Thoracic aorta (tissue), 2 donors: Measurements from ENCODE around the gene ARHGAP10. TPM values are rescaled to one million over a fixed set of nuclear protein-coding genes. Genes with fewer than 3 reads are reported as not detected.
A peak's percentile ranks its signal among the peaks of the same experiment; 100 is the strongest.
"Not testable (repeated sequence)": the region's sequence is repeated elsewhere in the genome, so short reads cannot be mapped to it uniquely, and the experiment has no call there.

Experiments used
- ATAC-seq: fragments of 150-250 bp; one replicate; pipeline ENCODE4 v1.8.0; 2017; ENCODE audit warnings: low read depth; ENCODE audit not compliant: insufficient number of reproducible peaks, low FRiP score
- DNase-seq: peaks from one replicate; pipeline ENCODE4 v3.0.0-alpha.2; 2020; ENCODE audit warnings: low spot score
- H3K27ac ChIP-seq, 2 donors: fragments of 200-600 bp; sonication (generic); 1 replicate in 1 of 2; 2 replicates in 1 of 2; pipeline ENCODE4 v1.5.1; 2016; ENCODE audit warnings: mild to moderate bottlenecking in 2 of 2, moderate library complexity in 2 of 2
- H3K27me3 ChIP-seq: fragments of 200-600 bp; sonication (generic); replicated peaks from 2 replicates; pipeline ENCODE4 v1.6.0; 2016; ENCODE audit warnings: mild to moderate bottlenecking; ENCODE audit not compliant: insufficient read depth
- H3K36me3 ChIP-seq: fragments of 200-600 bp; sonication (generic); one replicate; pipeline ENCODE4 v1.5.1; 2016
- H3K4me1 ChIP-seq, 2 donors: fragments of 200-600 bp; sonication (generic); 1 replicate in 1 of 2; 2 replicates in 1 of 2; pipeline versions ENCODE4 v1.5.1 to v1.6.0; 2016; ENCODE audit warnings: low read depth in 2 of 2, mild to moderate bottlenecking in 1 of 2; ENCODE audit not compliant: control insufficient read depth in 1 of 2
- H3K4me3 ChIP-seq: fragments of 200-600 bp; sonication (generic); 2 replicates; pipeline ENCODE4 v1.5.1; 2016; ENCODE audit warnings: mild to moderate bottlenecking
- H3K9me3 ChIP-seq: fragments of 200-600 bp; sonication (generic); 2 replicates; pipeline ENCODE4 v1.5.1; 2016
- CTCF ChIP-seq: fragments of 200-600 bp; sonication (generic); IDR thresholded peaks from one replicate; pipeline ENCODE4 v1.5.1; 2019; ENCODE audit warnings: antibody characterized with exemption
- total RNA-seq, 2 donors: library from RNA; depleted of rRNA; stranded (reverse); fragments of >200 nt; gene quantifications; one replicate each; pipeline versions ENCODE4 v1.1.0 to v1.2.3, GENCODE V29; 2016

Gene ARHGAP10
- total RNA-seq, 2 donors from 2014 or later: 195 to 211 TPM

GRCh38 chr4:147793569-147794313, 61.9 kb downstream of the ARHGAP10 start:
- no peak for TF ChIP-seq CTCF
- no peak overlapping the region for H3K4me3 ChIP-seq
- ATAC-seq (no peak), DNase-seq (no peak)
- H3K9me3 ChIP-seq: no peaks in the 10 kb centered on the region
- H3K36me3 ChIP-seq: no peaks in the 10 kb centered on the region
- no peak overlapping the region for H3K27ac ChIP-seq
- no peaks in the 10 kb centered on the region for H3K27me3 ChIP-seq
- H3K4me1 ChIP-seq: peaks cover 29 to 55% of the 10 kb centered on the region in 2 donors

DNA sequence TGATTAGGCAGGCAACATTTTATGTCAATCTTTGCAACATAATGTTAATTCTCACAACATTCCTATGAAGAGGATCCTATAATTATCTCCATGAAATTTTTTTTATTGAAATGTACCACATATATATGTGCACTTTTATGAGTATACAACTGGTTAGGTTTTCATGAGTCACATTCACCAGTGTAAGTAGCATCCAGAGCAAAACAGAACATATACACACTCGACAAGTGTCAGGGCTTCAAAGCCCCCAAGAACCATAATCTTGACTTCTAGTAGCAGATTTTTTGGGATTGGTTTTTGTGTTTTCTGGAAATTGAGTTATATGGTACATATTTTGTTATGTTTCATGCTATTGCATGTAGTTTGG, 62.4 kb downstream of the ARHGAP10 start:
- Histone ChIP-seq H3K27ac (no peak overlapping the region), H3K4me1 (peaks cover 29 to 55% of the 10 kb centered on the region in 2 donors), H3K9me3 (no peaks in the 10 kb centered on the region), H3K4me3 (no peak overlapping the region), H3K27me3 (no peaks in the 10 kb centered on the region), H3K36me3 (no peaks in the 10 kb centered on the region)
- DNase-seq (no peak), ATAC-seq (no peak)
- TF ChIP-seq CTCF: no peak

DNA sequence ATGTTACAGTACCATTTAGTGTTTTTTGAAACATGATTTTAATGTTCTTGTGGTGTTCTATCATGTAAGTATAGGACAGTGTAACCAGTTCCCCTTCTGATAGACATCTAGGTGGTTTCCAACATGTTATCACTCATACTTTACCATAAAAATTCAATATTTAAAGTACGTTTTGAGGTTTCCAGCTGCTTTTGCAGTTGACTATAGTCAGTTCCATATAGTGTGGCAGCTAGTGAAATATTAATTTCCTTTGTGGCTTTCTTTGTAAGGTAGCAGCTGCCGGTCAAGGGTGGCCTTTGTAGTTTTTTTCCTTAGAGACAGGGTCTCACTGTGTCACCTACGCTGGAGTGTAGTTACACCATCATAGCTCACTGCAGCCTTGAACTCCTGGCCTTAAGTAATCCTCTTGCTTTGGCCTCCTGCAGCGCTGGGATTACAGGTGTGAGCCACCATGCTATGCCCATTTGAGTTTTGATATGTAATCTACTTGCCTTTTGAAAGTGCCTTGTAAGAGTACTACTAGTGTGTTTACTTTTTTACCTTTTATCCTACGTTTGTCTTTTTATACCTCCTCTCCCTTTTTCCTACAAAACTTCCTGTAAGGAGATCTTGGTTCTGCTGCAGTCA, 63.0 kb downstream of the ARHGAP10 start:
- H3K4me1 ChIP-seq: peaks cover 31 to 55% of the 10 kb centered on the region in 2 donors
- no peak overlapping the region for H3K27ac ChIP-seq

GRCh38 chr4:147799057-147799456, 67.2 kb downstream of the ARHGAP10 start:
- not testable (repeated sequence) for H3K27ac ChIP-seq

More for the DNA sequence above, 63.0 kb downstream of the ARHGAP10 start:
- H3K9me3 ChIP-seq: no peaks in the 10 kb centered on the region
- DNase-seq (no peak), ATAC-seq (no peak)
- no peak for TF ChIP-seq CTCF
- H3K4me3 ChIP-seq: no peak overlapping the region
- no peaks in the 10 kb centered on the region for H3K36me3 ChIP-seq
- H3K27me3 ChIP-seq: no peaks in the 10 kb centered on the region

GRCh38 chr4:147799986-147800555, 68.2 kb downstream of the ARHGAP10 start:
- ATAC-seq: no peak
- H3K9me3 ChIP-seq: no peaks in the 10 kb centered on the region
- no peak for DNase-seq
- no peaks in the 10 kb centered on the region for H3K36me3 ChIP-seq
- H3K4me3 ChIP-seq: peak overlapping the region; percentile 23
- no peaks in the 10 kb centered on the region for H3K27me3 ChIP-seq
- TF ChIP-seq CTCF: no peak
- peaks cover 31 to 57% of the 10 kb centered on the region in 2 donors for H3K4me1 ChIP-seq
- no peak overlapping the region for H3K27ac ChIP-seq

More at GRCh38 chr4:147799057-147799456, 67.2 kb downstream of the ARHGAP10 start:
- not testable (repeated sequence) for H3K9me3 ChIP-seq, ATAC-seq, DNase-seq, H3K36me3 ChIP-seq, H3K4me3 ChIP-seq, H3K27me3 ChIP-seq
- H3K4me1 ChIP-seq: peaks cover 27 to 53% of the 10 kb centered on the region in 2 donors
